Glutamatergic neuron (in vitro differentiated cells): ENCODE measurements around the gene PXN. TPM values are rescaled to one million over a fixed set of nuclear protein-coding genes. Genes with fewer than 3 reads are reported as not detected.

ENCODE experiments used
- DNase-seq: peaks from one replicate; pipeline ENCODE4 v3.0.0; 2022
- H3K27ac Mint-ChIP-seq: one replicate; pipeline ENCODE4 v1.8.0; 2020; ENCODE audit warnings: mild to moderate bottlenecking, mixed read lengths, inconsistent platforms; ENCODE audit not compliant: unreplicated experiment
- H3K27me3 Mint-ChIP-seq: one replicate; pipeline ENCODE4 v1.8.0; 2020; ENCODE audit warnings: mild to moderate bottlenecking, moderate library complexity, mixed read lengths, inconsistent platforms; ENCODE audit not compliant: unreplicated experiment
- H3K36me3 Mint-ChIP-seq: one replicate; pipeline ENCODE4 v1.8.0; 2020; ENCODE audit warnings: mild to moderate bottlenecking, mixed read lengths, inconsistent platforms; ENCODE audit not compliant: unreplicated experiment
- H3K4me1 Mint-ChIP-seq: one replicate; pipeline ENCODE4 v1.8.0; 2020; ENCODE audit warnings: mild to moderate bottlenecking, low read depth, mixed read lengths, inconsistent platforms; ENCODE audit not compliant: unreplicated experiment
- H3K4me3 Mint-ChIP-seq: one replicate; pipeline ENCODE4 v1.8.0; 2020; ENCODE audit warnings: mild to moderate bottlenecking, mixed read lengths, inconsistent platforms; ENCODE audit not compliant: unreplicated experiment
- H3K9me3 Mint-ChIP-seq: one replicate; pipeline ENCODE4 v1.8.0; 2020; ENCODE audit warnings: mild to moderate bottlenecking, moderate library complexity, mixed read lengths, inconsistent platforms; ENCODE audit not compliant: unreplicated experiment
- total RNA-seq: library from RNA; stranded (reverse); fragmentation: NEBNext Ultra II Directional; extraction: Animal tissue kit (Norgen Biotek cat#: 25700); gene quantifications from one replicate; pipeline ENCODE4 v1.2.1, GENCODE V29; 2021; ENCODE audit not compliant: unreplicated experiment
- TF ChIP-seq, protein P1 (sequence below): fragments of 200-600 bp; sonication (generic); IDR thresholded peaks from one replicate; pipeline ENCODE4 v1.5.0; 2021; ENCODE audit not compliant: partially characterized antibody, unreplicated experiment

PXN gene
- total RNA-seq, 1 donor from 2014 or later: 39.5 TPM

DNA sequence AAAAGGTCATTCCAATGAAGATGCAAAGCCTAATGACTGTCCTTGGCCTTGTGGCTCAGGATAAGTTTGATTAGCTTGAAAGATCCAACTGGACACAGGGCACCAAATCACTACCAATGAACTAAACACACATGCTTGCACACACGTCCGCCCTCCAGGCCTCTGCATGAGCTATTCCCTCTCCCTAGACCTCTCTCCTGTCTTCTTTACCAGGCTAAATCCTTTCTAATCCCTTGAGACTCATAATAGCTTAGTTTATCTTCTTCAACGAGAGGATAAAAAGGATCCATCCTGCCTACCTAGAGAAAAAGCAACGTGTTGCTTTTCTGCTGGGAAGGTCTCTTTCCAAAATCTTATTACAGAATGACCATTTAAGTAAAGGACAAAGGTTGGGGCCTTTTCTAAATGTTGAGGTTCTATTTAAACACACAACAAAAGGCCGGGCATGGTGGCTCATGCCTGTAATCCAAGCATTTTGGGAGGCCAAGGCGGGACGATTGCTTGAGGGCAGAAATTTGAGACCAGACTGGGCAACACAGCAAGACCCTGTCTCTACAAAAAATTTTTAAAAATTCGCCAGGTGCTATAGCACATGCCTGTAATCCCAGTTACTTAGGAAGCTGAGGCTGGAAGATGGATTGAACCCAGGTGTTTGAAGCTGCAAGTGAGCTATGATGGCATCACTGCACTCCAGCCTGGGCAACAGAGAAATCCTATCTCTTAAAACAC lies 22.4 kb downstream of the PXN start:
- TF ChIP-seq, protein P1, sequence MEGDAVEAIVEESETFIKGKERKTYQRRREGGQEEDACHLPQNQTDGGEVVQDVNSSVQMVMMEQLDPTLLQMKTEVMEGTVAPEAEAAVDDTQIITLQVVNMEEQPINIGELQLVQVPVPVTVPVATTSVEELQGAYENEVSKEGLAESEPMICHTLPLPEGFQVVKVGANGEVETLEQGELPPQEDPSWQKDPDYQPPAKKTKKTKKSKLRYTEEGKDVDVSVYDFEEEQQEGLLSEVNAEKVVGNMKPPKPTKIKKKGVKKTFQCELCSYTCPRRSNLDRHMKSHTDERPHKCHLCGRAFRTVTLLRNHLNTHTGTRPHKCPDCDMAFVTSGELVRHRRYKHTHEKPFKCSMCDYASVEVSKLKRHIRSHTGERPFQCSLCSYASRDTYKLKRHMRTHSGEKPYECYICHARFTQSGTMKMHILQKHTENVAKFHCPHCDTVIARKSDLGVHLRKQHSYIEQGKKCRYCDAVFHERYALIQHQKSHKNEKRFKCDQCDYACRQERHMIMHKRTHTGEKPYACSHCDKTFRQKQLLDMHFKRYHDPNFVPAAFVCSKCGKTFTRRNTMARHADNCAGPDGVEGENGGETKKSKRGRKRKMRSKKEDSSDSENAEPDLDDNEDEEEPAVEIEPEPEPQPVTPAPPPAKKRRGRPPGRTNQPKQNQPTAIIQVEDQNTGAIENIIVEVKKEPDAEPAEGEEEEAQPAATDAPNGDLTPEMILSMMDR: no peak
- Mint-ChIP-seq H3K36me3 (no peaks in the 10 kb centered on the region), H3K4me3 (peak overlapping the region; percentile 18), H3K27ac (peak overlapping the region; percentile 36), H3K27me3 (no peaks in the 10 kb centered on the region), H3K9me3 (peaks cover 2% of the 10 kb centered on the region), H3K4me1 (peaks cover 20% of the 10 kb centered on the region)
- no peak for DNase-seq

DNA sequence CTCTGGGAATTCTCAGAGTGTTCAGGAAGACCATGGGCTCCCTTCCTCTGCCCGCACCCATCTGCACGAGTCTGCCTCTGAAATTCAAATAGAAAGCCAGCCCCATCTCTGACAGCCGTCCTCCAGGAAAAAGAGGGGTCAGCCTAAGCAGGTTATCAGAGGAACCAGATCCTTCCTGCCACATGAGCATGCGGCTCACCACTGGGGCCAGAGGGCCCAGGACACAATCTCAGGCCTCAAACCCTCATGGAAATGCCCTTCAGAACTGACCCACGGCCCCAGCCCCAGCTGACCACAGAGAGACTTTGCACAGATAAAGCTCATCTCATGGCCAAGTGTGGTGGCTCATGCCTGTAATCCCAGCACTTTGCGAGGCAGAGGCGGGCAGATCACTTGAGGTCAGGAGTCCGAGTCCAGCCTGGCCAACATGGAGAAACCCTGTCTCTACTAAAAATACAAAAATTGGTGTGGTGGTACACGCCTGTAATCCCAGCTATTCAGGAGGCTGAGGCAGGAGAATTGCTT lies 23.2 kb downstream of the PXN start:
- TF ChIP-seq, protein P1: no peak
- Mint-ChIP-seq H3K9me3 (peaks cover 2% of the 10 kb centered on the region), H3K27me3 (no peaks in the 10 kb centered on the region), H3K36me3 (no peaks in the 10 kb centered on the region), H3K4me1 (peaks cover 16% of the 10 kb centered on the region), H3K27ac (no peak overlapping the region), H3K4me3 (no peak overlapping the region)
- no peak for DNase-seq

DNA sequence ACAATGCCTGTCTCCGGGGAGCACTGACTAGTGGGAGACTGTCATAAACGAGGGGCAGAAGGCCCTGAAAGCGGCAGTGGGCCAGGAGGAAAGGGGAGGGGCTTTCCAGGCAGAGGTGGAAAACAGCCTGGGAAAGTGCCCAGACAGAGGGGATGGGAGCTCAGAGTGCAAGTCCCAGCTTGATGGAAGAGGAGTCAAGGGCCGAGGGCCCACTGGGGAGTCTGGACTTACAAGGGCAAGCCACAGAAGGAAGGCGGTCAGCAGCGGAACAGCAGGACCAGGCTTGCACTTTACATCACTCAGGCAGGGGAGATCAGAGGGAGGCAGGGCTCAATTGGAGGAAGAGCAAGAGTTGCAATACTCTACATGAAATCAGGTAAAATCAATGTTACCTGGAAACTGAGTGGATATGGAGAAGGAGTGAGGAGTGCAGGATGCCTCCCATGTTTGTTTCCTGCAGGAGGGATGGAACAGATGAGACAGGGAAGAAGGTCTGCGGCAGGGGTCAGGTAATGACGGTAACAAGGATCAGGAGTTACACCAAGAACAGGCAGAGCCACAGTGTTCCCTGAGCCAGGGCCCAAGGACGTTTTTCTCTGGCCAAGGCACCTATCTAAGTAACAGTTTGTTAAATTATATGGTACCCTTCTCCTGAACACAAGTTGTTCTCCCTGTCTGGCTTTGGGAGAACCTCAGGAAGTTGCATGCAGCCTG lies 23.8 kb downstream of the PXN start:
- TF ChIP-seq, protein P1: no peak
- Mint-ChIP-seq H3K27me3 (no peaks in the 10 kb centered on the region), H3K36me3 (no peaks in the 10 kb centered on the region), H3K4me1 (peaks cover 16% of the 10 kb centered on the region), H3K9me3 (peaks cover 2% of the 10 kb centered on the region), H3K4me3 (no peak overlapping the region), H3K27ac (peak overlapping the region; percentile 44)
- DNase-seq: no peak

DNA sequence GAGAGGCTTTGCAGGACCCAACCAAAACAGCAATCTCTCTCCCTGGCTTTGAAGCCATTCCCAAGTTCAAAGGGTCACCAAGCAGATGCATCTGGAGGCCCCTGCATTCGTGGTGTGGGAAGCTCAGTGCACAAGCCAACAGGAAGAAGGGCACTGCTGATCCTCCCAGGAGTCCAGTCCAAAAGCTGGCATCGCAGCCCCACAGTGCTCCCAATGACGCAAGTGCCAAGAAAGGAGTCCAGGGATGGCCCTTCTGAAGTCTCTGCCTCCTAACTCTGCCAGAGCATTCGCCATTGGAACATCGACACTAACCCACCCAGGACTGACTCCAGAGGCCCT lies 25.1 kb downstream of the PXN start:
- no peak overlapping the region for H3K4me3 Mint-ChIP-seq
- TF ChIP-seq, protein P1: no peak
- peaks cover 21% of the 10 kb centered on the region for H3K4me1 Mint-ChIP-seq
- no peak for DNase-seq
- peaks cover 2% of the 10 kb centered on the region for H3K27me3 Mint-ChIP-seq
- H3K36me3 Mint-ChIP-seq: no peaks in the 10 kb centered on the region
- no peak overlapping the region for H3K27ac Mint-ChIP-seq
- peaks cover 5% of the 10 kb centered on the region for H3K9me3 Mint-ChIP-seq

DNA sequence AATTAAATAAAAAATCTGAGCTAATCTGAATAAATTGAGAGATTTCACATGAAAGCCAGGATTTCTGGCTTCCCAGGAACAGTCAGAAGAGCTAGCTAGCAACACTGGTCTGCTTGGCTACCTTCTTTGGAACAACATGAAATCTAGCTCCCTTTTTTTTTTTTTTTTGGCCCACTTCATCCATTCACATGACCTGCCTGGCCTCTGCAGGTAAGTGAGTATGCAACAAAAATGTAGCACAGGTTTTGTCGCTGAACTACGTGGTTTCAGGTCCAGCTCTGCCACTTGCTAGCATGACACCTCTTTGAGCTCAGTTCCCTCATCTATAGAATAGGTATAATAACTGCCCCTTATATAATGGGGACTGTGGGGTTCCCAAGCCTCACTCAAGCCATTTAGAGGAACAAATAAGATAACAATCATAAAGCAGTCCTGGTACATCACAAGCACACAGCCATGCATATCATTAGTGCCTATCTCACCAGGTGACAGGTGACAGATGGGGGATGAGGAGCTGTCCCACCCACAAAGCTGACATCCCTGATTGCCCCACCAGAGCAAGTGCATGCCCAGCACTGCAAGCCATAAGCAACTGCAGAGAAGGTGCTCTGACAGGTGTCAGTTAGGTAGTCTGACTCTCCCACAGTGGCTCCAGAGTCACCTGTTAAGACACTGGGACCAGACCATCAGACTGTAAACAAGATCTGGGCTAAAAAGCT lies 25.6 kb downstream of the PXN start:
- peaks cover 21% of the 10 kb centered on the region for H3K4me1 Mint-ChIP-seq
- peaks cover 3% of the 10 kb centered on the region for H3K27me3 Mint-ChIP-seq
- DNase-seq: no peak
- TF ChIP-seq, protein P1: no peak
- no peak overlapping the region for H3K27ac Mint-ChIP-seq
- H3K36me3 Mint-ChIP-seq: no peaks in the 10 kb centered on the region
- no peak overlapping the region for H3K4me3 Mint-ChIP-seq
- peaks cover 4% of the 10 kb centered on the region for H3K9me3 Mint-ChIP-seq
